Measurements from ENCODE around the gene ERAS.

The ERAS gene

DNA sequence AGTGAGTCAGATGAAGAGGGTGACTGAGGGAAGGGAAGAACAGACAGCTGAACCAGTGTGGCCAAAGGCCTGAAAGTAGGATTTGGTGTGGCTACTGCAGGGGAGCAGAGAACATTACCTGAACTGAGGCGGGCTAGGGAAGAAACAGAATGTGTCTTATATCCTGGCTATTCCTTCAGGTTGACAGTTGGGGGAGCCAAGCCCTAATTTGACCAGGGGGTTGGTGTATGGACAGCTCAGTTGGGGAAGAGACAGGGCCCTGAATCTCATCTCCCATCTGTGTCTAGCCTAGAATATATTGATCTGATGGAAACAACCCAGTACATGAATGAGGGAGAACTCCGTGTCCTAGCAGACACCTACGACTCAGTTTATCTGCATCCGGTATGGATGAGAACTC is 20.2 kb upstream of the ERAS start:
- ATAC-seq = no peak
- TF ChIP-seq ZNF565 (CRISPR knock-in tag; conservative IDR thresholded peaks at IDR 0.05; ENCODE audit: low read depth) (no peak), PATZ1 (CRISPR knock-in tag; IDR thresholded peaks at IDR 0.05; ENCODE audit: borderline replicate concordance) (no peak), ZNF70 (CRISPR knock-in tag; IDR thresholded peaks at IDR 0.05) (no peak), ESRRG (CRISPR knock-in tag; IDR thresholded peaks at IDR 0.05) (no peak), CSRNP3 (CRISPR knock-in tag; IDR thresholded peaks at IDR 0.05) (no peak), ARNTL (CRISPR knock-in tag; IDR thresholded peaks at IDR 0.05; ENCODE audit: borderline replicate concordance, low read depth) (no peak), TCF4 (CRISPR knock-in tag; IDR thresholded peaks at IDR 0.05; ENCODE audit: borderline replicate concordance) (no peak), ZC3H10 (CRISPR knock-in tag; IDR thresholded peaks at IDR 0.05) (no peak), TOX (CRISPR knock-in tag; IDR thresholded peaks at IDR 0.05; ENCODE audit: borderline replicate concordance) (no peak), ISL1 (CRISPR knock-in tag; IDR thresholded peaks at IDR 0.05) (no peak), RARB (CRISPR knock-in tag; IDR thresholded peaks at IDR 0.05) (no peak), GLIS3 (CRISPR knock-in tag; IDR thresholded peaks at IDR 0.05) (no peak), OSR1 (CRISPR knock-in tag; IDR thresholded peaks at IDR 0.05) (no peak), PPARA (CRISPR knock-in tag; IDR thresholded peaks at IDR 0.05; ENCODE audit: borderline replicate concordance) (no peak)

- ATAC-seq = no peak
- TF ChIP-seq ZNF8 (CRISPR knock-in tag; IDR thresholded peaks at IDR 0.05) (no peak), RARB (CRISPR knock-in tag; IDR thresholded peaks at IDR 0.05) (no peak), ARNTL (CRISPR knock-in tag; IDR thresholded peaks at IDR 0.05; ENCODE audit: borderline replicate concordance, low read depth) (no peak), ZNF565 (CRISPR knock-in tag; conservative IDR thresholded peaks at IDR 0.05; ENCODE audit: low read depth) (no peak), ZFP30 (CRISPR knock-in tag; IDR thresholded peaks at IDR 0.05) (no peak), TOX (CRISPR knock-in tag; IDR thresholded peaks at IDR 0.05; ENCODE audit: borderline replicate concordance) (no peak), TCF4 (CRISPR knock-in tag; IDR thresholded peaks at IDR 0.05; ENCODE audit: borderline replicate concordance) (no peak), ZFP3 (CRISPR knock-in tag; IDR thresholded peaks at IDR 0.05) (no peak), PATZ1 (CRISPR knock-in tag; IDR thresholded peaks at IDR 0.05; ENCODE audit: borderline replicate concordance) (no peak), CSDC2 (CRISPR knock-in tag; IDR thresholded peaks at IDR 0.05) (no peak), ISL1 (CRISPR knock-in tag; IDR thresholded peaks at IDR 0.05) (no peak), OSR1 (CRISPR knock-in tag; IDR thresholded peaks at IDR 0.05) (no peak), ZNF70 (CRISPR knock-in tag; IDR thresholded peaks at IDR 0.05) (no peak), CSRNP3 (CRISPR knock-in tag; IDR thresholded peaks at IDR 0.05) (no peak), BACH2 (CRISPR knock-in tag; IDR thresholded peaks at IDR 0.05; ENCODE audit: borderline replicate concordance) (no peak), GLIS3 (CRISPR knock-in tag; IDR thresholded peaks at IDR 0.05) (no peak)
- TF ChIP-seq, protein P1, sequence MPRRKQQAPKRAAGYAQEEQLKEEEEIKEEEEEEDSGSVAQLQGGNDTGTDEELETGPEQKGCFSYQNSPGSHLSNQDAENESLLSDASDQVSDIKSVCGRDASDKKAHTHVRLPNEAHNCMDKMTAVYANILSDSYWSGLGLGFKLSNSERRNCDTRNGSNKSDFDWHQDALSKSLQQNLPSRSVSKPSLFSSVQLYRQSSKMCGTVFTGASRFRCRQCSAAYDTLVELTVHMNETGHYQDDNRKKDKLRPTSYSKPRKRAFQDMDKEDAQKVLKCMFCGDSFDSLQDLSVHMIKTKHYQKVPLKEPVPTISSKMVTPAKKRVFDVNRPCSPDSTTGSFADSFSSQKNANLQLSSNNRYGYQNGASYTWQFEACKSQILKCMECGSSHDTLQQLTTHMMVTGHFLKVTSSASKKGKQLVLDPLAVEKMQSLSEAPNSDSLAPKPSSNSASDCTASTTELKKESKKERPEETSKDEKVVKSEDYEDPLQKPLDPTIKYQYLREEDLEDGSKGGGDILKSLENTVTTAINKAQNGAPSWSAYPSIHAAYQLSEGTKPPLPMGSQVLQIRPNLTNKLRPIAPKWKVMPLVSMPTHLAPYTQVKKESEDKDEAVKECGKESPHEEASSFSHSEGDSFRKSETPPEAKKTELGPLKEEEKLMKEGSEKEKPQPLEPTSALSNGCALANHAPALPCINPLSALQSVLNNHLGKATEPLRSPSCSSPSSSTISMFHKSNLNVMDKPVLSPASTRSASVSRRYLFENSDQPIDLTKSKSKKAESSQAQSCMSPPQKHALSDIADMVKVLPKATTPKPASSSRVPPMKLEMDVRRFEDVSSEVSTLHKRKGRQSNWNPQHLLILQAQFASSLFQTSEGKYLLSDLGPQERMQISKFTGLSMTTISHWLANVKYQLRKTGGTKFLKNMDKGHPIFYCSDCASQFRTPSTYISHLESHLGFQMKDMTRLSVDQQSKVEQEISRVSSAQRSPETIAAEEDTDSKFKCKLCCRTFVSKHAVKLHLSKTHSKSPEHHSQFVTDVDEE (CRISPR knock-in tag; IDR thresholded peaks at IDR 0.05) = no peak
- TF ChIP-seq, protein P2, sequence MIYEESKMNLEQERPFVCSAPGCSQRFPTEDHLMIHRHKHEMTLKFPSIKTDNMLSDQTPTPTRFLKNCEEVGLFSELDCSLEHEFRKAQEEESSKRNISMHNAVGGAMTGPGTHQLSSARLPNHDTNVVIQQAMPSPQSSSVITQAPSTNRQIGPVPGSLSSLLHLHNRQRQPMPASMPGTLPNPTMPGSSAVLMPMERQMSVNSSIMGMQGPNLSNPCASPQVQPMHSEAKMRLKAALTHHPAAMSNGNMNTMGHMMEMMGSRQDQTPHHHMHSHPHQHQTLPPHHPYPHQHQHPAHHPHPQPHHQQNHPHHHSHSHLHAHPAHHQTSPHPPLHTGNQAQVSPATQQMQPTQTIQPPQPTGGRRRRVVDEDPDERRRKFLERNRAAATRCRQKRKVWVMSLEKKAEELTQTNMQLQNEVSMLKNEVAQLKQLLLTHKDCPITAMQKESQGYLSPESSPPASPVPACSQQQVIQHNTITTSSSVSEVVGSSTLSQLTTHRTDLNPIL (CRISPR knock-in tag; IDR thresholded peaks at IDR 0.05; ENCODE audit: low read depth) = no peak
- TF ChIP-seq, protein P3, sequence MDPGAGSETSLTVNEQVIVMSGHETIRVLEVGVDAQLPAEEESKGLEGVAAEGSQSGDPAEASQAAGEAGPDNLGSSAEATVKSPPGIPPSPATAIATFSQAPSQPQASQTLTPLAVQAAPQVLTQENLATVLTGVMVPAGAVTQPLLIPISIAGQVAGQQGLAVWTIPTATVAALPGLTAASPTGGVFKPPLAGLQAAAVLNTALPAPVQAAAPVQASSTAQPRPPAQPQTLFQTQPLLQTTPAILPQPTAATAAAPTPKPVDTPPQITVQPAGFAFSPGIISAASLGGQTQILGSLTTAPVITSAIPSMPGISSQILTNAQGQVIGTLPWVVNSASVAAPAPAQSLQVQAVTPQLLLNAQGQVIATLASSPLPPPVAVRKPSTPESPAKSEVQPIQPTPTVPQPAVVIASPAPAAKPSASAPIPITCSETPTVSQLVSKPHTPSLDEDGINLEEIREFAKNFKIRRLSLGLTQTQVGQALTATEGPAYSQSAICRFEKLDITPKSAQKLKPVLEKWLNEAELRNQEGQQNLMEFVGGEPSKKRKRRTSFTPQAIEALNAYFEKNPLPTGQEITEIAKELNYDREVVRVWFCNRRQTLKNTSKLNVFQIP (CRISPR knock-in tag; IDR thresholded peaks at IDR 0.05; ENCODE audit: borderline replicate concordance, low read depth) = no peak
These were observed 12.7 kb upstream of the ERAS start for GRCh38 chrX:48813644-48814043.
